RPMI7951 (cell line): Measurements from ENCODE around the gene ST6GAL1. TPM values are rescaled to one million over a fixed set of nuclear protein-coding genes. Genes with fewer than 3 reads are reported as not detected.
A peak's percentile ranks its signal among the peaks of the same experiment; 100 is the strongest.

ENCODE experiments used
- DNase-seq: peaks from one replicate; pipeline ENCODE4 v3.0.0-alpha.2; 2012; ENCODE audit warnings: low read depth
- total RNA-seq: library from RNA; depleted of rRNA; stranded (reverse); fragments of >200 nt; shearing (Covaris generic); gene quantifications from 2 replicates; pipeline ENCODE4 v1.2.3, GENCODE V29; 2014

Gene ST6GAL1
- total RNA-seq, 1 experiment from 2014 or later = 2.0 TPM

DNA sequence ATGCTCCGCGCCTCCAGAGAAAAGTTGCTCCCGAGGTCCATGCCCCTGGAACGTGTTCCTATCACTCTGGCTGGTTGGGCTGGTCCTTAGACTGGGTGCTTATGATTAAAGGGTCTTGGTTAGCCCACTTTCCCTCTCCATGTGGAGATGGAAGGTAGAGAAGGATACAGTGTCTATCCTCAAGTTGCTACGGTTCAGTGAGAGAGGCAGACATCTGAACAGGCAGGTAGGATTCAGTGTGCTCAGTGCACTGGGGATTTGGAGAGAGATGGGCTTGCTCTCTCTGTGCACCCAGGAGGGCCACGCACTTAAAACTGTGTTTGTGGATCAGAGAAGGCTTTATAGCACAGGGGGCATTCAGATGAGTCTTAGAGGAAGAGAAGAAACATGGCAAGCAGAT is 146.0 kb downstream of the ST6GAL1 start:
- DNase-seq = no peak

GRCh38 chr3:187077085-187077484 is 146.8 kb downstream of the ST6GAL1 start:
- DNase-seq = no peak

DNA sequence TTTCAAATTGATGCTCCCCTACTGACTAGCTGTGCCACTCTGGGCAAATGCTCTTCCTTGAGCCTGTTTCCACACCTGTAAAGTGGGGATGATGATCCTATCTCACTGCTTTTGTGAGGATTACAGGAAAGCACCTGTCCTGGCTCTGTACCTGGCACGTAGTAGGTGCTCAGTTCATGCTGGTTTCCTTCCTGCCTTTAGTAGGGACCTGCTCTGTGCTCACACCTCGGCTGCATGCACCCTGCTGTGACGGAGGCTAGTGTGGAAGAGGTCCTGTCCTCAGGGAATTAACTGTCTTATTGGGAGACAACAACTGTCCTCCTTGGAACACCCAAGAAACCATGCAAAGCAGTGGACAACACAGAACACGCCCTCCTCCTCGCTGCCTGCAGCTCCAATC is 147.2 kb downstream of the ST6GAL1 start:
- no peak for DNase-seq

DNA sequence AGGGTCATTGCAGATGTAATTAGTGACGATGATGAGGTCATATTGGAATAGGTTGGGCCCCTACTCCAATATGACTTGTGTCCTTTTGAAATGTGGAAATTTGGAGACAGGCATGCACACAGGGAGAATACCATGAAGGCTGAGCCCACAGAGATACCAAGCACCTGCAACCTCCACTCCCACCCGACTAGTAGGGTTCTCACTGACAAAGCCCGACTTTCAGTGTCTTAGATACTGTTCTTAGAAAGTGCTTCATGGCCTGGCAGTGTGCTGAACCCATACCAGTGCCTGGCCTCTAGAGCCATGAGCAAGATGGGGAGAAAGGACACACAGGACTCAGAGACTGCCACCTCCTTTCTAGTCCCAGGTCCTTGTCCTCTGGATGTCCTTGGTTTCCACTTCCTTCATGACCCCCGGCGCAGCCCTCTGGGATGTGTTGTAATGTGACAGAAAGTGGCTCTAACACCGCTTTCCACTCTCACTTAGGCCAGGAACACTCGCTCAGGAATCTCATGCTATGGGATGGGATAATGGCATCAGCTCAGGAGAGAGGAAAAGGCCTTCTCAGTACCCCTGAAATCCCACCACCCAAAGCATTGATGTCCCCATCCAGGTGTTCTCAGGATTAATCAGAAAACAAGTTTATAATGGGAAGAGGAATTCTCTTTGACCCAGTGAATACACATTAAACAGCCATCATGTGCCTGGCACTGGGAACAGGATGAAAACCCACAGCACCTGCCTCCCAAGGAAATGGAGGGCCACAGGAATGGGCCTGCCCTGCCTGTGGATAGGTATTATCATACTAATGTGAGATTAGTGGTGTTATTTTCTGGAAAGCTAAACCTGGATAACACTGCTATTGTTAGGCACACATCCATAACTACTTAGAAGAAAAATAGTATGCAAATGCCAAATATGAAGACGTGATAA is 149.0 kb downstream of the ST6GAL1 start:
- DNase-seq = no peak

DNA sequence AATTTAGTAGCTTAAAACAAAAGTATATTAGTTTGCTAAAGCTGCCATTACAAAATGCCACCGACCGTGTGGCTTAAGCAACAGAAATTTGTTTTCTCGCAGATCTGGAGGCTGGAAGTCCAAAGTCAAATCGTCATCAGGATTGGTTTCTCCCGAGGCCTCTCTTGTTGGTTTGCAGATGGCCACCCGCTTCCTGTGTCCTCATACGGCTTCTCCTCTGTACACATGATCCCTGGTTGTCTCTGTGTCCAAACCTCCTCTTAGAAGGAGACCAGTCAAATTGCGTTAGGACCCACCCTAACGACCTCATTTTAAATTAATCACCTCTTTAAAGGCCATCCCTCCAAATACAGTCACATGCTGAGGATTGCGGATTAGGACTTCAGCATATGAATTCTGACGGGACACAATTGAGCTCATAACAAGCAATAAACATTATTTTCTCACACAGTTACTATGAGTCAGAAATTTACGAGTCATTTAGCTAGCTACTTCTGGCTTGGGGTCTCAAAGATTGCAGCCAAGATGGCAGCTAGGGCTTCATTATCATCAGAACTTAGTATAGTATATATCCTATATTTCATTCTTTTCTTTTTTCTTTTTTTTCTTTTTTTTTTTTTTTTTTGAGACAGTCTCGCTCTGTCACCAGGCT is 150.6 kb downstream of the ST6GAL1 start:
- no peak for DNase-seq

DNA sequence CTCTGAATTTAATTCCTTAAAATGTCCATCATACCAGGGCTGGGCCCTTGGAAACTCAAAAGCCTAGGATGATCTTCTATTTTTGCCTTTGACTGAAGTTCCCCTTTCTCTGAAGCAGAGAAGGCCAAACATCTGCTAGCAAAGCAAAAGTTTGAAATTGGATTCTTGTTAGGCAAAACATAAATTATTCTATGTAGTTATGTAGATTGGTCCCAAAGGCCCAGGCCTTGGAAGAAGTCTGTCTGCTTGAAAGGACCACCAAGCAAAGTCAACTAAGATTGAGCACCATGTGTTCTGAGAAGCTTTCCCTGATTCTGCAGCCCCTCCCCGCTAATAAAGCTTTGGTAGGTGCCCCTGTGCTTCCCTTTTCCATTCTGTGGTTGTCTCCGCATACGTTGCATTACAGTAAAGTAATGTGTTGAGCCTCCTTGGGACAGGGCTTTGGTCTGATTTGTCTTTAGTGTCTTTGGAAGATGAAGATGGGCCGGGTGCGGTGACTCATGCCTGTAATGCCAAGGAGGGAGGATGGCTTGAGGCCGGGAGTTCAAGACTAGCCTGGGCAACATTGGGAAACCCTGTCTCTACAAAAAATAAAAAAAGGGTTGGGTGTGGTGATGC is 152.5 kb downstream of the ST6GAL1 start:
- DNase-seq = no peak

GRCh38 chr3:187084126-187084525 is 153.8 kb downstream of the ST6GAL1 start:
- no peak for DNase-seq

DNA sequence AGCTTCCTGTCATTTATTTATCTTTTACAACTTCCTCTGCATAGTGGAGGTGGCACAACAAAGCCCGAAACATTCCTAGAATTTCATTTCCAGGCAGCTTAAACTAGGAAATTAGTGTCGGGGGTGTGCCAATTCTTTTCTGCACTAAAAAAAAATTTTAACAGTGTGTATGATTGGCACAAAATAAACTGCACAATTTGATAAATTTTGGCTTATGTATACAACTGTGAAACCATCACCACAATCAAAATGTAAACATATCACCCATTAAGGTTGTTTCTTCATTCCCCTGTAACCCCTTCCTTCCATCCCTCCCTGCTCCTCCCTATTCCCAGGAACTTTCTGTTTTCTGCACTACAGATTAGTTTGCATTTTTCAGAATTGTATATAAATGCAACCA is 154.3 kb downstream of the ST6GAL1 start:
- no peak for DNase-seq

GRCh38 chr3:187085021-187085666 is 154.8 kb downstream of the ST6GAL1 start:
- DNase-seq = no peak

GRCh38 chr3:187085933-187086332 is 155.6 kb downstream of the ST6GAL1 start:
- DNase-seq = no peak

DNA sequence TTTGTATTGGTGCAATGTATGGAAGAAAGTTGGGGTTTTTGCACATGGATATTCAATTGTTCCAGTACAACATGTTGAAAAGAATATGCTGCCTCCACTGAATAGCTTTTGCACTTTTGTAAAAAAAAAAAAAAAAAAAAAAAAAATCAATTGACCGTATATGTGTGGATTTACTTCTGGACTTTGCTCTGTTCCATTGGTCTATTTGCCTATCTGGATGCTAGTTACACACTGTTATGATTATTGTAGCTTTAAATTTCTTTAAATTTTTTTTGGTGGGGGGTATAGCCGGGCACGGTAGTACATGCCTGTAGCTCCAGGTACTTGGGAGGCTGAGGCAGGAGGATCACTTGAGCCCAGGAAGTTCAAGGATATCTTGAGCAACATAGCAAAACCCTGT is 156.5 kb downstream of the ST6GAL1 start:
- DNase-seq = no peak

GRCh38 chr3:187088701-187089100 is 158.4 kb downstream of the ST6GAL1 start:
- no peak for DNase-seq

- DNase-seq = no peak
Observed at GRCh38 chr3:187093320-187093719, 163.0 kb downstream of the ST6GAL1 start.

DNA sequence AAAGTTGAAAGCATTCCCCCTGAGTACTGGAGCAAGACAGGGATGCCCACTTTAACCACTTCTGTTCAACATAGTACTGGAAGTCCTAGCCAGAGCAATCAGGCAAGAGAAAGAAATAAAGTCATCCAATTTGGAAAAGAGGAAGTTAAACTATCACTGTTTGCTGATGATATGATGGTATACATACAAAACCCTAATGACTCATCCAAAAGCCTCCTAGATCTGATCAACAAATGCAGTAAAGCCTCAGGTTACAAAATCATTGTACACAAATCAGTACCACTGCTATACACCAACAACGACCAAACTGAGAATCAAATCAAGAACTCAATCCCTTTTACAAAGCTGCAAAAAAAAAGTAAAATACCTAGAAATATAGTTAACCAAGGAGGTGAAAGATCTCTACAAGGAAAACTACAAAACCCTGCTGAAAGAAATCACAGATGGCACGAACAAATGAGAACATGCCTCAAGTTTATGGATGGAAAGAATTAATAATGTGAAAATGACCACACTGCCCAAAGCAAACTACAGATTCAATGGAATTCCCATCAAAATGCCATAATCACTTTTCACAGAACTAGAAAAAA is 168.7 kb downstream of the ST6GAL1 start:
- peak; percentile 6 for DNase-seq

DNA sequence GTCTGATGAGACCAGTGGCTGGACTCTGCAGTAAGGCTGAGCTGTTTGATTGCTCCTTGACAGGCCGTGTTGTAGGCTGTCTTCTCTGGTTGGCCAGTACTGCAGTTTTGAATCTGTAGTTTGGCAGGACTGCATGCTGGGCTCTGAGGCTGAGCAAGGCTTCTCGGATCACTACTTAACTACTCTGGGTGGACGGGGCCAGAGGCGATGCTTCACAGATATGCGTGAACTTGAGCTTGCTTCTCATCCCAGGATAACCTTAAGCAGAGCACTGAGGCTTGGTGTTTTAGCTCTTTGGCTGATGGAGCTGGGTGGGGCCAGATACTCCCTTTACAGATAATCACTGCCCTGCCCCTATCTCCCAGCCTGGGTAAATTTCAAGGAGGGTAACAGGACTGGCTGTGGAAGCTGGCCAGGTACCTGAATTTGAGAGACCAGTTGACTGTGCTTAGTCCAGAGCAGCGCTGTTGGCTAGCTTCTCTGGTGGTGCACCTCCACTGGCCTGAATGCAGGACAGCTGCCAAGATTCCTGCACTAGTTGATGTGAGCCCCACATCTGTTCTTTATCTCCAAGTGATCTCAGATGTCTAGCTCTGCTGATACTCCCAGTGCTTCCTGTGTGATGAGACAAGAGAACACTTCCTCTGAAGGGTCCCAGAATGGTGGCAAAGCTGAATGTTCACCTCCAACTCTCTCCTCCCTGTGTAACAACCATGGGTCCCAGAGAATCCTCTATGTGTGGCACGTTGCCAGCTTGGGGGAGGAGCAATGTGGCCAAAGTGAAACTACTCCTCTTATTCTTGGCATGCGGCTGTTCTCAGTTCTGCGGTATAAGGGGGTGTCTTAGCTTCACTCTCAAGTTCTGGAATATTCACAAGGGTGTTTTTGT is 171.1 kb downstream of the ST6GAL1 start:
- peak; percentile 91 for DNase-seq

DNA sequence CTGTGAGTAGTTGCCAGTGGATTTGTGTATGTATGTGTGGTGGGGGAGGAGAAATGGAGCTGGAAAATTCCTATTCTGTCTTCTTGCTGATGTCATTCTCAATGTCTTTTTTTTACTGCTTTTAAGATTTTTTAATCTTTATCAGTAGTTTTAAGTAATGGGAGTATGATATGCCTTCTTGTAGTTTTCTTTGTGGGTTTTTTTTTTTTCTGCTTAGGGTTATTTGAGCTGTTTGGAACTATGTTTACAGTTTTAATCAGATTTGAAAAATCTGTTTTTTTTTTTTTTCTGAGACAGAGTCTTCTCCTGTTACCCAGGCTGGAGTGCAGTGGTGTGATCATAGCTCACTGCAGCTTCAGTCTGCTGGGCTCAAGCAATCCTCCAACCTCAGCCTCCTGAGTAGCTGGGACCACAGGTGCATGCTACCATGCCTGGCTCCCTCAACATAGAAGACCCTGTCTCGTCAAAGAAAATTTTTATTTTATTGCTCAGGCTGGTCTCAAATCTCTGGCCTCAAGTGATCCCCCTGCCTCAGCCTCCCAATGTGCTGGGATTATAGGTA is 171.8 kb downstream of the ST6GAL1 start:
- no peak for DNase-seq

GRCh38 chr3:187103251-187103650 is 172.9 kb downstream of the ST6GAL1 start:
- DNase-seq = no peak

- no peak for DNase-seq
Observed at GRCh38 chr3:187104342-187104741, 174.0 kb downstream of the ST6GAL1 start.

- peak; percentile 41 for DNase-seq
Observed at GRCh38 chr3:187104933-187105332, 174.6 kb downstream of the ST6GAL1 start.

DNA sequence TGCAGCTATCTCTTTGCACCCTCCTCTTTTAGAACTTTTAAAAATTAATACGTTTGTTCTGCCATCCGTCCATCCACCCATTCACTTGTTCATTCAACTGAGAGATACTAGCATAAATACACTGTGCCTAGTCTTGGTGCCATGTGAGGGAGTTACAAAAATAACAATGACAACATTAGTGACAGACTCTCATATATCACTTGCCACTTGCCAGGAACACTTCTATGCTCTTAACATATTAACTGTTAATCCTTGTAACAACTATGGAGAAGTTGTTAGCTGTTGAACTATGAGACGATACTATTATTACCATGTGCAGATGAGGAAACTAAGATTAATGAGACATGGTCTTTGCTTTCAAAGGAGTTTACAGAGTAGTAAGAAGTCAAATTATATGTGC is 175.4 kb downstream of the ST6GAL1 start:
- no peak for DNase-seq
